Stomach (tissue), 9 donors: ENCODE data around the gene KLHL14. TPM values are rescaled to one million over a fixed set of nuclear protein-coding genes. Genes with fewer than 3 reads are reported as not detected.
A peak's percentile ranks its signal among the peaks of the same experiment; 100 is the strongest.

Experiments
- DNase-seq, 2 donors: peaks; one replicate each; pipeline versions ENCODE4 v3.0.0 to v3.0.0-alpha.2; 2013 to 2019
- H3K27ac ChIP-seq, 5 donors: fragments of 200-600 bp in 4 of 5; sonication (generic) in 4 of 5; one replicate each; pipeline ENCODE4 v1.5.1; 2013 to 2019; ENCODE audit warnings: mild to moderate bottlenecking in 1 of 5, moderate library complexity in 1 of 5
- H3K27me3 ChIP-seq, 3 donors: fragments of 200-600 bp; sonication (generic); one replicate each; pipeline ENCODE4 v1.5.1; 2017 to 2019; ENCODE audit warnings: mixed run types in 1 of 3
- H3K36me3 ChIP-seq, 4 donors: fragments of 200-600 bp; sonication (generic); 1 replicate in 3 of 4; 2 replicates in 1 of 4; pipeline ENCODE4 v1.5.1; 2016 to 2019
- H3K4me1 ChIP-seq, 4 donors: fragments of 200-600 bp; sonication (generic); one replicate each; pipeline ENCODE4 v1.5.1; 2016 to 2019
- H3K4me3 ChIP-seq, 4 donors: fragments of 200-600 bp; sonication (generic) in 3 of 4; one replicate each; pipeline ENCODE4 v1.5.1; 2016 to 2019; ENCODE audit warnings: mild to moderate bottlenecking in 1 of 4
- H3K9me3 ChIP-seq, 4 donors: fragments of 200-600 bp; sonication (generic); one replicate each; pipeline ENCODE4 v1.5.1; 2016 to 2019
- EP300 ChIP-seq: sonication (generic); formaldehyde crosslinking; IDR thresholded peaks from one replicate; pipeline ENCODE4 v1.6.1; 2017; ENCODE audit warnings: antibody characterized with exemption
- POLR2A ChIP-seq, 4 donors: fragments of 450-650 bp; IDR thresholded peaks; one replicate each; pipeline ENCODE4 v1.6.1; 2016; ENCODE audit warnings: antibody characterized with exemption in 4 of 4, control low read depth in 2 of 4, mild to moderate bottlenecking in 1 of 4, moderate library complexity in 1 of 4
- POLR2AphosphoS5 ChIP-seq, 3 donors: sonication (generic); formaldehyde crosslinking; IDR thresholded peaks; one replicate each; pipeline ENCODE4 v1.6.1; 2016; ENCODE audit warnings: antibody characterized with exemption in 3 of 3
- WGBS, 5 donors: extraction: QIAGEN DNeasy Blood & Tissue Kit in 3 of 5; methylation state at CpG; one replicate each; pipeline versions ENCODE4 v1.1.5 to v1.1.7; 2013 to 2018; 5-methylcytosine and 5-hydroxymethylcytosine counted together
- intact Hi-C: fragments of 100-400 bp; cut with DNase I; formaldehyde crosslinking; loops from one replicate; pipeline ENCODE4 v1.15.1; 2023; ENCODE audit warnings: low total_unique reads
- polyA plus RNA-seq, 3 donors: library from polyadenylated mRNA; stranded (reverse); fragments of 200-250 nt; gene quantifications; one replicate each; pipeline ENCODE4 v1.2.3, GENCODE V29; 2013
- total RNA-seq, 5 donors: library from RNA; depleted of rRNA; stranded (reverse); fragments of >200 nt; gene quantifications; one replicate each; pipeline versions ENCODE4 v1.1.0 to v1.2.3, GENCODE V29; 2014 to 2016
- TF ChIP-seq, protein P1 (sequence below), 7 experiments: fragments of 450-650 bp in 4 of 7; fragments of 200-600 bp in 3 of 7; sonication (generic) in 3 of 7; IDR thresholded peaks; one replicate each; pipeline ENCODE4 v1.5.1; 2016 to 2019; ENCODE audit warnings: antibody characterized with exemption in 7 of 7, control low read depth in 2 of 7, mild to moderate bottlenecking in 1 of 7
- donor health status: healthy with polysubstance abuse.
- donor health status: Bipolar disorder and iron deficiency.
- donor health status: healthy.

Gene KLHL14
- total and polyA plus RNA-seq, 8 donors: 0.15 to 3.5 (median 0.41) TPM; not detected in 4

GRCh38 chr18:32771871-32772580 is 797 bp downstream of the KLHL14 start:
- Histone ChIP-seq H3K4me3 (peak overlapping the region; percentile 43 to 61 (median 52)), H3K27ac (no peak overlapping the region), H3K27me3 (peaks cover 0 to 61% (median 37%) of the 10 kb centered on the region in 3 donors), H3K4me1 (peaks cover 23 to 31% (median 29%) of the 10 kb centered on the region in 4 donors), H3K9me3 (no peaks in the 10 kb centered on the region), H3K36me3 (no peaks in the 10 kb centered on the region)
- peak in 1 of 2 donors; percentile 55 for DNase-seq
- WGBS, 5 donors: 2 to 5% (median 3%) methylated on average over 26 to 50 of the region's 50 CpGs
- TF ChIP-seq, protein P1, sequence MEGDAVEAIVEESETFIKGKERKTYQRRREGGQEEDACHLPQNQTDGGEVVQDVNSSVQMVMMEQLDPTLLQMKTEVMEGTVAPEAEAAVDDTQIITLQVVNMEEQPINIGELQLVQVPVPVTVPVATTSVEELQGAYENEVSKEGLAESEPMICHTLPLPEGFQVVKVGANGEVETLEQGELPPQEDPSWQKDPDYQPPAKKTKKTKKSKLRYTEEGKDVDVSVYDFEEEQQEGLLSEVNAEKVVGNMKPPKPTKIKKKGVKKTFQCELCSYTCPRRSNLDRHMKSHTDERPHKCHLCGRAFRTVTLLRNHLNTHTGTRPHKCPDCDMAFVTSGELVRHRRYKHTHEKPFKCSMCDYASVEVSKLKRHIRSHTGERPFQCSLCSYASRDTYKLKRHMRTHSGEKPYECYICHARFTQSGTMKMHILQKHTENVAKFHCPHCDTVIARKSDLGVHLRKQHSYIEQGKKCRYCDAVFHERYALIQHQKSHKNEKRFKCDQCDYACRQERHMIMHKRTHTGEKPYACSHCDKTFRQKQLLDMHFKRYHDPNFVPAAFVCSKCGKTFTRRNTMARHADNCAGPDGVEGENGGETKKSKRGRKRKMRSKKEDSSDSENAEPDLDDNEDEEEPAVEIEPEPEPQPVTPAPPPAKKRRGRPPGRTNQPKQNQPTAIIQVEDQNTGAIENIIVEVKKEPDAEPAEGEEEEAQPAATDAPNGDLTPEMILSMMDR (IDR thresholded peaks at IDR 0.05): no peak
- TF ChIP-seq POLR2AphosphoS5 (IDR thresholded peaks at IDR 0.05): no peak
- TF ChIP-seq POLR2A (IDR thresholded peaks at IDR 0.05): no peak
- TF ChIP-seq EP300: no peak
- intact Hi-C loops: no loop called here

DNA sequence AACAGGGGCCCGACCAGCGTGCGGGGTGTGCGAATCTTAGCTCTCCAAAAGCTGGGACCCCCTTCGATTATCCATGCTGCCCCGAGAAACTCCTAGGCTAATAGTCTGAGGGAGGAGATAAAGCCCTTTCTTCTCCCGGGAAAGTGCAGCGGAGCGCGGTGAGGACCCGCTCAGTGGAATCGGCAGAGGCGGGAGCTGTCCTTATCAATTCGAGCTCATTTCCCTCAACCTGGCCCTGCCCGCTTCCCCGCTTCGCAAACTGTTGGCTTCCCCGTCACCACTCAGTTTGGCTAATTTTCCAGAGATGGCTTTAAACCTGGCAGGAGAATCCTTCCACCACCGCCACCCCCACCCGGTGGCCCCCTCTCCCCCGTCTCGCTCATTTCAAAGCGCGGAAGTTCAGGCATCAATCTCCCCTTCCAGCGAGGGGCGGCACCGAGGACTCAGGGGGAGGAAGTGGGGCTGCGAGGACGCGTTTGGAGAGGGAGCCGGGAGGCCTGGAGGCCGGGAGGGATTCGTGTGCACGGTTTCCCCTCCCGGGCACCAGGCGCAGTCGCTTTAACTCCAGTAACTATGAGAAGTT is 1.6 kb downstream of the KLHL14 start:
- Histone ChIP-seq H3K27ac (no peak overlapping the region), H3K4me1 (peaks cover 23 to 31% (median 29%) of the 10 kb centered on the region in 4 donors), H3K9me3 (no peaks in the 10 kb centered on the region), H3K4me3 (peak overlapping the region; percentile 43 to 61 (median 52)), H3K36me3 (no peaks in the 10 kb centered on the region), H3K27me3 (peaks cover 0 to 61% (median 37%) of the 10 kb centered on the region in 3 donors)
- 1 to 2% (median 1%) methylated on average over 27 to 37 of the region's 37 CpGs for WGBS, 5 donors
- peak in 1 of 2 donors; percentile 47 for DNase-seq
- TF ChIP-seq, protein P1 (IDR thresholded peaks at IDR 0.05): no peak
- no peak for TF ChIP-seq POLR2A (IDR thresholded peaks at IDR 0.05)
- no peak for TF ChIP-seq EP300
- TF ChIP-seq POLR2AphosphoS5 (IDR thresholded peaks at IDR 0.05): no peak
- intact Hi-C loops: no loop called here

- Histone ChIP-seq H3K4me1 (peaks cover 23 to 31% (median 29%) of the 10 kb centered on the region in 4 donors), H3K9me3 (no peaks in the 10 kb centered on the region), H3K36me3 (no peaks in the 10 kb centered on the region), H3K27me3 (peaks cover 0 to 61% (median 37%) of the 10 kb centered on the region in 3 donors), H3K27ac (no peak overlapping the region), H3K4me3 (peak overlapping the region; percentile 43 to 61 (median 52))
- 2 to 4% (median 3%) methylated on average over 6 to 34 of the region's 34 CpGs for WGBS, 5 donors
- no peak for TF ChIP-seq POLR2A (IDR thresholded peaks at IDR 0.05)
- no peak for TF ChIP-seq EP300
- TF ChIP-seq, protein P1 (IDR thresholded peaks at IDR 0.05): no peak
- TF ChIP-seq POLR2AphosphoS5 (IDR thresholded peaks at IDR 0.05): no peak
- intact Hi-C loops: no loop called here
- DNase-seq: peak in 1 of 2 donors; percentile 30
Observed at GRCh38 chr18:32770666-32771168, 2.1 kb downstream of the KLHL14 start.

GRCh38 chr18:32770054-32770665 is 2.7 kb downstream of the KLHL14 start:
- peak in 1 of 2 donors; percentile 51 for DNase-seq
- Histone ChIP-seq H3K36me3 (no peaks in the 10 kb centered on the region), H3K4me1 (peaks cover 23 to 31% (median 29%) of the 10 kb centered on the region in 4 donors), H3K27ac (no peak overlapping the region), H3K4me3 (peak overlapping the region; percentile 43 to 61 (median 52)), H3K9me3 (no peaks in the 10 kb centered on the region), H3K27me3 (peaks cover 0 to 61% (median 37%) of the 10 kb centered on the region in 3 donors)
- TF ChIP-seq POLR2A (IDR thresholded peaks at IDR 0.05) (no peak), POLR2AphosphoS5 (IDR thresholded peaks at IDR 0.05) (no peak), EP300 (no peak)
- TF ChIP-seq, protein P1 (IDR thresholded peaks at IDR 0.05): no peak
- intact Hi-C loops: no loop called here
- 0 to 3% (median 2%) methylated on average over 2 to 37 of the region's 37 CpGs for WGBS, 5 donors
